ENCODE data around the gene GUCD1.

GRCh38 chr22:24590596-24591173 is 35.7 kb upstream of the GUCD1 start:
- TF ChIP-seq CTCF (IDR thresholded peaks at IDR 0.05 in 4 of 5, conservative IDR thresholded peaks at IDR 0.05 in 1 of 5) (no peak), POLR2A (IDR thresholded peaks at IDR 0.05) (no peak)
